Measurements from ENCODE around the gene PNKP. TPM values are rescaled to one million over a fixed set of nuclear protein-coding genes. Genes with fewer than 3 reads are reported as not detected.

Gene PNKP
- total RNA-seq, 1 experiment from 2014 or later = 146 TPM

DNA sequence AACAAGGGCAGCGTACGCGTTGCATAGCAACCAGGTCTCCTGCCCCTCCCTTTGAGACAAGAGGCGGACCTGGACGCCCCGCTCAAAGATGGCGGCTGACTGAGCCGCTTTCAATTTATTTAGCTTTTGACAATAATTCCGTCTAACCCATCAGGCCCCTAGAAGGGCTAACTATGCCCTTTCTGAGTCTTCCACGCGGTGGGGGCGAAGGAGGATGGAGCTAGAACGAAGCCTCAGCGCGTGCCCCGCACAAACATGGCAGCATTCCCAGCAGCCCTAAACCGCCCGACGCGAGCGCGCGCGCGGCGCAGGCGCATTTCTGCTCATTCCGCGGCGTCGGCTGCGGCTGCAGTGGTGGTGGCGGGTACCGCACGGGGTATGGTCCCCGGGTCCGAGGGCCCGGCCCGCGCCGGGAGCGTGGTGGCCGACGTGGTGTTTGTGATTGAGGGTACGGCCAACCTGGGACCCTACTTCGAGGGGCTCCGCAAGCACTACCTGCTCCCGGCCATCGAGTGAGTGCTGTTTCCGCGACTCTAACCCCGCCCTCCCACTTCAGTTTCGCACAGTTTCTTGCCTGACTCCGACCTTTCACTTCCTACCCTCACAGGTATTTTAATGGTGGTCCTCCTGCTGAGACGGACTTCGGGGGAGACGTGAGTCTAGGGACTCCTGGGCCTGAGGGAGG lies 49.3 kb downstream of the PNKP start, which contains the start of gene MED25 (continued):
- TF ChIP-seq, protein P1, sequence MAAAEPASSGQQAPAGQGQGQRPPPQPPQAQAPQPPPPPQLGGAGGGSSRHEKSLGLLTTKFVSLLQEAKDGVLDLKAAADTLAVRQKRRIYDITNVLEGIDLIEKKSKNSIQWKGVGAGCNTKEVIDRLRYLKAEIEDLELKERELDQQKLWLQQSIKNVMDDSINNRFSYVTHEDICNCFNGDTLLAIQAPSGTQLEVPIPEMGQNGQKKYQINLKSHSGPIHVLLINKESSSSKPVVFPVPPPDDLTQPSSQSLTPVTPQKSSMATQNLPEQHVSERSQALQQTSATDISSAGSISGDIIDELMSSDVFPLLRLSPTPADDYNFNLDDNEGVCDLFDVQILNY (CRISPR knock-in tag; IDR thresholded peaks at IDR 0.05) = peak; percentile 73; the same call in 1 of the 2 replicates
- TF ChIP-seq MYBL2 (CRISPR knock-in tag; IDR thresholded peaks at IDR 0.05) (0 out of 2 replicates have a peak, but pooled peaks have one; percentile 37), TEAD1 (CRISPR knock-in tag; IDR thresholded peaks at IDR 0.05) (peak; percentile 70; the same call in 1 of the 2 replicates), ZNF396 (CRISPR knock-in tag; IDR thresholded peaks at IDR 0.05; ENCODE audit: borderline replicate concordance) (no peak), FOXP1 (CRISPR knock-in tag; IDR thresholded peaks at IDR 0.05; ENCODE audit: borderline replicate concordance) (0 out of 2 replicates have a peak, but pooled peaks have one; percentile 30), HMGA2 (CRISPR knock-in tag; IDR thresholded peaks at IDR 0.05) (no peak), SP1 (CRISPR knock-in tag; conservative IDR thresholded peaks at IDR 0.05) (peak; percentile 66), GABPB1 (CRISPR knock-in tag; IDR thresholded peaks at IDR 0.05) (peak; percentile 24; the same call in 1 of the 2 replicates)
- TF ChIP-seq, protein P2, sequence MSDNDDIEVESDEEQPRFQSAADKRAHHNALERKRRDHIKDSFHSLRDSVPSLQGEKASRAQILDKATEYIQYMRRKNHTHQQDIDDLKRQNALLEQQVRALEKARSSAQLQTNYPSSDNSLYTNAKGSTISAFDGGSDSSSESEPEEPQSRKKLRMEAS (CRISPR knock-in tag; IDR thresholded peaks at IDR 0.05) = peak; percentile 70
- TF ChIP-seq, protein P3, sequence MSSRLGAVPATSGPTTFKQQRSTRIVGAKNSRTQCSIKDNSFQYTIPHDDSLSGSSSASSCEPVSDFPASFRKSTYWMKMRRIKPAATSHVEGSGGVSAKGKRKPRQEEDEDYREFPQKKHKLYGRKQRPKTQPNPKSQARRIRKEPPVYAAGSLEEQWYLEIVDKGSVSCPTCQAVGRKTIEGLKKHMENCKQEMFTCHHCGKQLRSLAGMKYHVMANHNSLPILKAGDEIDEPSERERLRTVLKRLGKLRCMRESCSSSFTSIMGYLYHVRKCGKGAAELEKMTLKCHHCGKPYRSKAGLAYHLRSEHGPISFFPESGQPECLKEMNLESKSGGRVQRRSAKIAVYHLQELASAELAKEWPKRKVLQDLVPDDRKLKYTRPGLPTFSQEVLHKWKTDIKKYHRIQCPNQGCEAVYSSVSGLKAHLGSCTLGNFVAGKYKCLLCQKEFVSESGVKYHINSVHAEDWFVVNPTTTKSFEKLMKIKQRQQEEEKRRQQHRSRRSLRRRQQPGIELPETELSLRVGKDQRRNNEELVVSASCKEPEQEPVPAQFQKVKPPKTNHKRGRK (CRISPR knock-in tag; IDR thresholded peaks at IDR 0.05; ENCODE audit: borderline replicate concordance) = no peak
- TF ChIP-seq, protein P4, sequence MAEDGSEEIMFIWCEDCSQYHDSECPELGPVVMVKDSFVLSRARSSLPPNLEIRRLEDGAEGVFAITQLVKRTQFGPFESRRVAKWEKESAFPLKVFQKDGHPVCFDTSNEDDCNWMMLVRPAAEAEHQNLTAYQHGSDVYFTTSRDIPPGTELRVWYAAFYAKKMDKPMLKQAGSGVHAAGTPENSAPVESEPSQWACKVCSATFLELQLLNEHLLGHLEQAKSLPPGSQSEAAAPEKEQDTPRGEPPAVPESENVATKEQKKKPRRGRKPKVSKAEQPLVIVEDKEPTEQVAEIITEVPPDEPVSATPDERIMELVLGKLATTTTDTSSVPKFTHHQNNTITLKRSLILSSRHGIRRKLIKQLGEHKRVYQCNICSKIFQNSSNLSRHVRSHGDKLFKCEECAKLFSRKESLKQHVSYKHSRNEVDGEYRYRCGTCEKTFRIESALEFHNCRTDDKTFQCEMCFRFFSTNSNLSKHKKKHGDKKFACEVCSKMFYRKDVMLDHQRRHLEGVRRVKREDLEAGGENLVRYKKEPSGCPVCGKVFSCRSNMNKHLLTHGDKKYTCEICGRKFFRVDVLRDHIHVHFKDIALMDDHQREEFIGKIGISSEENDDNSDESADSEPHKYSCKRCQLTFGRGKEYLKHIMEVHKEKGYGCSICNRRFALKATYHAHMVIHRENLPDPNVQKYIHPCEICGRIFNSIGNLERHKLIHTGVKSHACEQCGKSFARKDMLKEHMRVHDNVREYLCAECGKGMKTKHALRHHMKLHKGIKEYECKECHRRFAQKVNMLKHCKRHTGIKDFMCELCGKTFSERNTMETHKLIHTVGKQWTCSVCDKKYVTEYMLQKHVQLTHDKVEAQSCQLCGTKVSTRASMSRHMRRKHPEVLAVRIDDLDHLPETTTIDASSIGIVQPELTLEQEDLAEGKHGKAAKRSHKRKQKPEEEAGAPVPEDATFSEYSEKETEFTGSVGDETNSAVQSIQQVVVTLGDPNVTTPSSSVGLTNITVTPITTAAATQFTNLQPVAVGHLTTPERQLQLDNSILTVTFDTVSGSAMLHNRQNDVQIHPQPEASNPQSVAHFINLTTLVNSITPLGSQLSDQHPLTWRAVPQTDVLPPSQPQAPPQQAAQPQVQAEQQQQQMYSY (CRISPR knock-in tag; IDR thresholded peaks at IDR 0.05) = no peak
- TF ChIP-seq, protein P5, sequence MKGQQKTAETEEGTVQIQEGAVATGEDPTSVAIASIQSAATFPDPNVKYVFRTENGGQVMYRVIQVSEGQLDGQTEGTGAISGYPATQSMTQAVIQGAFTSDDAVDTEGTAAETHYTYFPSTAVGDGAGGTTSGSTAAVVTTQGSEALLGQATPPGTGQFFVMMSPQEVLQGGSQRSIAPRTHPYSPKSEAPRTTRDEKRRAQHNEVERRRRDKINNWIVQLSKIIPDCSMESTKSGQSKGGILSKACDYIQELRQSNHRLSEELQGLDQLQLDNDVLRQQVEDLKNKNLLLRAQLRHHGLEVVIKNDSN (CRISPR knock-in tag; IDR thresholded peaks at IDR 0.05) = peak; percentile 58; the same call in 1 of the 2 replicates
- TF ChIP-seq, protein P6, sequence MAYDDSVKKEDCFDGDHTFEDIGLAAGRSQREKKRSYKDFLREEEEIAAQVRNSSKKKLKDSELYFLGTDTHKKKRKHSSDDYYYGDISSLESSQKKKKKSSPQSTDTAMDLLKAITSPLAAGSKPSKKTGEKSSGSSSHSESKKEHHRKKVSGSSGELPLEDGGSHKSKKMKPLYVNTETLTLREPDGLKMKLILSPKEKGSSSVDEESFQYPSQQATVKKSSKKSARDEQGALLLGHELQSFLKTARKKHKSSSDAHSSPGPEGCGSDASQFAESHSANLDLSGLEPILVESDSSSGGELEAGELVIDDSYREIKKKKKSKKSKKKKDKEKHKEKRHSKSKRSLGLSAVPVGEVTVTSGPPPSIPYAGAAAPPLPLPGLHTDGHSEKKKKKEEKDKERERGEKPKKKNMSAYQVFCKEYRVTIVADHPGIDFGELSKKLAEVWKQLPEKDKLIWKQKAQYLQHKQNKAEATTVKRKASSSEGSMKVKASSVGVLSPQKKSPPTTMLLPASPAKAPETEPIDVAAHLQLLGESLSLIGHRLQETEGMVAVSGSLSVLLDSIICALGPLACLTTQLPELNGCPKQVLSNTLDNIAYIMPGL (CRISPR knock-in tag; IDR thresholded peaks at IDR 0.05) = peak; percentile 48; the same call in 1 of the 2 replicates

DNA sequence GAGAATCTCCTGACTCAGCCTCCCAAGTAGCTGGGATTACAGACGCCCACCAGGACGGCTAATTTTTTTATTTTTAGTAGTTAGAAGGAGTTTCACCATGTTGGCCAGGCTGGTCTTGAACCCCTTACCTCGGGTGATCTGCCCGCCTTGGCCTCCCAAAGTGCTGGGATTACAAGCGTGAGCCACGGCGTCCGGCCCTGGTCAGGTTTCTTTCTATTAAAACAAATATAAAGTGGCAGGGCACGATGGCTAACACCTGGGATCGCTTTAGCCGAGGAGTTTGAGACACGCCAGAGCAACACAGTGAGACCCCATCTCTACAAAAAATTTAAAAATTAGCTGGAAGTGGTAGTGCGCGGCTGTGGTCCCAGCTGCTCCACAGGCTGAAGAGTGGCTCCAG lies 50.8 kb downstream of the PNKP start:
- ATAC-seq (no peak), DNase-seq (ENCODE audit: low spot score) (no peak)
- Mint-ChIP-seq H3K9me3 (no peaks in the 10 kb centered on the region), H3K4me1 (peaks cover 24% of the 10 kb centered on the region), H3K4me3 (peak overlapping the region; percentile 25; the same call in 1 of the 2 replicates), H3K27me3 (ENCODE audit: low read depth) (no peaks in the 10 kb centered on the region), H3K27ac (peak overlapping the region; percentile 32; the same call in 1 of the 2 replicates), H3K36me3 (peaks cover 7% of the 10 kb centered on the region)
- ChIA-PET POLR2A (no interaction called here), CTCF (no interaction called here)
- TF ChIP-seq HMGA2 (CRISPR knock-in tag; IDR thresholded peaks at IDR 0.05) (no peak), NR1H2 (CRISPR knock-in tag; IDR thresholded peaks at IDR 0.05) (no peak), SP1 (CRISPR knock-in tag; conservative IDR thresholded peaks at IDR 0.05) (no peak), NR3C1 (CRISPR knock-in tag; conservative IDR thresholded peaks at IDR 0.05; ENCODE audit: low read depth) (no peak), ATF1 (CRISPR knock-in tag; IDR thresholded peaks at IDR 0.05) (no peak), SMAD4 (CRISPR knock-in tag; IDR thresholded peaks at IDR 0.05) (no peak)
- TF ChIP-seq, protein P7, sequence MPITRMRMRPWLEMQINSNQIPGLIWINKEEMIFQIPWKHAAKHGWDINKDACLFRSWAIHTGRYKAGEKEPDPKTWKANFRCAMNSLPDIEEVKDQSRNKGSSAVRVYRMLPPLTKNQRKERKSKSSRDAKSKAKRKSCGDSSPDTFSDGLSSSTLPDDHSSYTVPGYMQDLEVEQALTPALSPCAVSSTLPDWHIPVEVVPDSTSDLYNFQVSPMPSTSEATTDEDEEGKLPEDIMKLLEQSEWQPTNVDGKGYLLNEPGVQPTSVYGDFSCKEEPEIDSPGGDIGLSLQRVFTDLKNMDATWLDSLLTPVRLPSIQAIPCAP (CRISPR knock-in tag; IDR thresholded peaks at IDR 0.05) = no peak
- TF ChIP-seq, protein P8, sequence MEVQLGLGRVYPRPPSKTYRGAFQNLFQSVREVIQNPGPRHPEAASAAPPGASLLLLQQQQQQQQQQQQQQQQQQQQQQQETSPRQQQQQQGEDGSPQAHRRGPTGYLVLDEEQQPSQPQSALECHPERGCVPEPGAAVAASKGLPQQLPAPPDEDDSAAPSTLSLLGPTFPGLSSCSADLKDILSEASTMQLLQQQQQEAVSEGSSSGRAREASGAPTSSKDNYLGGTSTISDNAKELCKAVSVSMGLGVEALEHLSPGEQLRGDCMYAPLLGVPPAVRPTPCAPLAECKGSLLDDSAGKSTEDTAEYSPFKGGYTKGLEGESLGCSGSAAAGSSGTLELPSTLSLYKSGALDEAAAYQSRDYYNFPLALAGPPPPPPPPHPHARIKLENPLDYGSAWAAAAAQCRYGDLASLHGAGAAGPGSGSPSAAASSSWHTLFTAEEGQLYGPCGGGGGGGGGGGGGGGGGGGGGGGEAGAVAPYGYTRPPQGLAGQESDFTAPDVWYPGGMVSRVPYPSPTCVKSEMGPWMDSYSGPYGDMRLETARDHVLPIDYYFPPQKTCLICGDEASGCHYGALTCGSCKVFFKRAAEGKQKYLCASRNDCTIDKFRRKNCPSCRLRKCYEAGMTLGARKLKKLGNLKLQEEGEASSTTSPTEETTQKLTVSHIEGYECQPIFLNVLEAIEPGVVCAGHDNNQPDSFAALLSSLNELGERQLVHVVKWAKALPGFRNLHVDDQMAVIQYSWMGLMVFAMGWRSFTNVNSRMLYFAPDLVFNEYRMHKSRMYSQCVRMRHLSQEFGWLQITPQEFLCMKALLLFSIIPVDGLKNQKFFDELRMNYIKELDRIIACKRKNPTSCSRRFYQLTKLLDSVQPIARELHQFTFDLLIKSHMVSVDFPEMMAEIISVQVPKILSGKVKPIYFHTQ (CRISPR knock-in tag; IDR thresholded peaks at IDR 0.05) = no peak
- TF ChIP-seq, protein P9, sequence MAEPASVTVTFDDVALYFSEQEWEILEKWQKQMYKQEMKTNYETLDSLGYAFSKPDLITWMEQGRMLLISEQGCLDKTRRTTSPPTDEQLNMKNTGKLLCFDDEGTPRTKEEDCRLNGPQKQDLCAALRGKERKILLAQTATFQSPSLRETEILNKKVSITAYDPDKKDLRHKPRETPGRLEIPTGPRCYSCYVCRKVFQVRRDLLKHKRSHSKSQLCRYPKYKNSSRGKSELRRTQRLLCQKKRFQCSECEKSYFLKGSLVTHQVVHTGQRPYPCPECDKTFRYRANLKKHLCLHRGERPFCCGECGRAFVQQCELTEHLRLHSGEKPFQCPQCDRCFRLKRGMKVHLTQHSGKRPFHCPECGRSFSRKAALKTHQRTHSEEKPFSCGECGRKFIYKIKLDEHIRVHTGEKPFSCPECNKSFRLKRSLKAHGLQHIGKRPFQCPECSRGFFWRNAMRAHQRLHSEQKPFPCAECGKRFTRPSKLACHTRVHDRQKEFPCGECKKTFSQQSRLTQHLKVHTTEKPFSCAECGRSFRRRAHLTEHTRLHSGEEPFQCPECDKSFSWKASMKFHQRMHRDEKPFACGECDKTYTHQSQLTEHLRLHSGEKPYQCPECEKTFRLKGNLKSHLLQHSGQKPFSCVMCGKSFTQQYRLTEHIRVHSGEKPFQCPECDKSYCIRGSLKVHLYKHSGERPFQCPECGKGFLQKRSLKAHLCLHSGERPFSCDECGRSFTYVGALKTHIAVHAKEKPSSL (CRISPR knock-in tag; conservative IDR thresholded peaks at IDR 0.05) = no peak
